Measurements from ENCODE around the gene ITGA11. TPM values are rescaled to one million over a fixed set of nuclear protein-coding genes. Genes with fewer than 3 reads are reported as not detected.

Gene ITGA11
- total RNA-seq, 1 donor from 2014 or later: 0.88 TPM

- DNase-seq (ENCODE audit: low spot score): peak; percentile 38
- ATAC-seq: peak; percentile 53
Measured at GRCh38 chr15:68316061-68316804, 115.7 kb downstream of the ITGA11 start.

- DNase-seq (ENCODE audit: low spot score) (peak; percentile 38), ATAC-seq (no peak)
Measured at GRCh38 chr15:68315495-68316031, 116.4 kb downstream of the ITGA11 start.

DNA sequence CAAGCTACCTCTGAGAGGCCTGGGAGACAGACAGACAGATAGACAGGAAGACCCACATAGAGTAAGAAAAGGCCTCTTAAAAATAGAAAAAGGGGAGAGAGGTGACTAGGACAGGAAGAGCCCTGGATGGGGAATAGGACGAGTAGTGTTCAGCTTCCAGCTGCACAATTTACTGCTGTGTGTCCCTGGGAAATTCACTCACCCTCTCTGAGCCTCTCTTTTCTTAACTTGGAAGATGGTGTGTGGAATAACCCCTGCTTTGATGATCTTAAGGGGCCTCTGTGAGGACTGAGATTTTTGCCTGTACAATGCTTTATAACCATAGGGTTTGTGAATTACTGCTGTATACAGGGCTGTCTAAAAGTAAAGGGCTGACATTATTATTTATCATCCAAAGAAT is 116.9 kb downstream of the ITGA11 start:
- ATAC-seq (no peak), DNase-seq (ENCODE audit: low spot score) (no peak)

- ATAC-seq: no peak
Measured at GRCh38 chr15:68314563-68314962, 117.4 kb downstream of the ITGA11 start.

DNA sequence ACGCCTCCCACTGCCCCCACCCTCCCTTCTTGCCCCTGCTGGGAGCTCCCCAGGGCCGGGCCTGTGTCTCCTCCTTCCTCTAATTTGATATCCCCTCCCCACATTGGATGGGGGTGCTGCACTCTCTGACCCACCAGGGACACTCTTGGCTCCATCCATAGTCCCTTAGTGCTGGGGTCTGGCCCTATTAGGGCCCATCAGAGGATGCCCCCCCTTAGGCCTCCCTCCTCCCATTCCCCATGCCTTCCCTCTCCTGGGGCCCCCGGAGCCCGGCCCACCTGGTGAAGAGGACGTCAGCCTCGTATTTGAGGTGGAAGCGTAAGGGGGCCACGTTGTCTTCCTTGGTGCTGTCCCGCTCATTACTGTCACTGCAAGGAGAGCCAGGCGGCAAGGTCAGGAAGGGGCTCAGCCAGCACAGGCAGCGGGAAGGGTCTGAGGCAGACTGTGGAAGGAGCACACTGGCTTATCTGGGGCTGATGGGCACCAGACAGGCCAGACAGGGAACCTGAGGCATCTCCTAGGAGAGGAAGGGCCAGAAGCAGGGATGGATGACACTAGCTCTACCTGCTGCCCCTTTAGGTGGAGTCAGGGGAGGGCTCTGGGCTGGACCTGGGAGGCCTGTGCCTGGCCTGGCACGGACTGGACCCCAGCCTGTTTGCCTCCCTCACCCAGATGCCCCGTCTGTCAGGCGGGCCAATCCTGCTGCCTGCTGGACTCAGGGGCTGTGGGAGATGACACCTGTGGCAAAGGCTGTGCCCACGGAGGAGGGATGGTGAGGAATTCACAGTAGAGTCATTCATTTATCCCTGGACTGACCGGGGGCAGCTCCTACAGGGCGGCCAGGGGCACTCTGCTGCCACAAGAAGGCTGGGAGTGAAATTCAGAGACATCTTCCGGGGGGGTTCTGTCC is 118.2 kb downstream of the ITGA11 start:
- ATAC-seq: no peak

More at GRCh38 chr15:68314563-68314962, 117.4 kb downstream of the ITGA11 start:
- DNase-seq (ENCODE audit: low spot score): peak; percentile 21

GRCh38 chr15:68312701-68313204 is 119.2 kb downstream of the ITGA11 start:
- ATAC-seq: no peak
- peak; percentile 37 for DNase-seq (ENCODE audit: low spot score)

More for the DNA sequence above, 118.2 kb downstream of the ITGA11 start:
- peak; percentile 24 for DNase-seq (ENCODE audit: low spot score)

DNA sequence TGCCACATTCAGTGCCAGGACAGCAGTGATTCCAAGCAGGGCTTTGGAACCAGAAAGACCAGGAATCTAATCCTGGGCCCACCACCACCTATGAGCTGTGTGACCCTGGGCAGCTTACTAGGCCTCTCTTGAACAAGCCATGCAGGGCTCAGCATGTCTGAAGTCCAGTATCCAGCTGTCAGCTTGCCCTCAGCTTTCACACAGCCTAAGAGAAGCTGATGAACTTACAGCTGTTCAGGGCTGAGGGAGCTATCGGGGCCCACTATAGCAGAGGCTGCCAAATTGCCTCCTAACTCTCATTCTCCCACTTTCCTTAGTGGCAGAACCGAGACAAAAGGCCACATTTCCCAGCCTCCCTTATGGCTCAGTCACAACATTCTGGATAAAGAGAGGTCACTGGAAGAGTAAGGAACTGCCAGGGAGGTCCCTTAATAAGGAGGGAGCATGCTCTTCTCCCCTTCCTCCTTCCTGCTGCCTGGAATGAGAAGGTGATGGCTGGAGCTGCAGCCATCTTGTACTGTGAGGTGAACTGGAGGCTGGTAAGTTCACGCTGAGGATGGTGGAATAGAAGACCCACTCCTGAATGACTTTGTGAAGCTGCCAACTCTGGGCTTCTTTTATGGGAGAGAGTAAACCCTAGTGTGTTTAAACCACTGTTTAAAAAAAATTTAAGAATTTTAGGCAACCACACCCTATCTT is 120.0 kb downstream of the ITGA11 start:
- ATAC-seq (no peak), DNase-seq (ENCODE audit: low spot score) (peak; percentile 24)

DNA sequence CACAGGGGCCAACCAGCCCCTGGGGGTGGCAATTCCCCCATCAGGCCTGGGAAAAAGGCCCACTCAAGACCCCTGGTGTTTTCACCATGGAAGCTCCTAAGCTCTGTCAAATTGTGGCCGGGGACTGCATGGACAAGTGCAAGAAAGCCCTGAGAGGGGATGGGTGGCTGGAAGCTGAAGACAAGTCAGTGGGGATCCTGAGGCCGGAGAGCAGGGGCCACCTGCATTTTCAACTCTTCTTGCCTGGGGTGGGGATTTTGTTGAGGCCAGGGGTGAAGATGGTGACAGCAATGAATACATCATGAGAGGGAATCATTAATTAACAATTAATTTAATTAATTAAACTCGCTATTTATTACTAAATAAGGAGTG is 120.5 kb downstream of the ITGA11 start:
- ATAC-seq: no peak
- DNase-seq (ENCODE audit: low spot score): peak; percentile 38

GRCh38 chr15:68310804-68311463 is 121.0 kb downstream of the ITGA11 start:
- no peak for ATAC-seq
- peak; percentile 41 for DNase-seq (ENCODE audit: low spot score)

GRCh38 chr15:68310178-68310803 is 121.7 kb downstream of the ITGA11 start:
- ATAC-seq (peak; percentile 69), DNase-seq (ENCODE audit: low spot score) (peak; percentile 63)

GRCh38 chr15:68309024-68309423 is 122.9 kb downstream of the ITGA11 start:
- DNase-seq (ENCODE audit: low spot score) (no peak), ATAC-seq (no peak)

- peak; percentile 44 for DNase-seq (ENCODE audit: low spot score)
- ATAC-seq: no peak
Measured at GRCh38 chr15:68307131-68307928, 124.6 kb downstream of the ITGA11 start.

- ATAC-seq (no peak), DNase-seq (ENCODE audit: low spot score) (peak; percentile 39)
Measured at GRCh38 chr15:68305420-68305871, 126.5 kb downstream of the ITGA11 start.

- no peak for ATAC-seq
Measured at GRCh38 chr15:68304589-68305337, 127.2 kb downstream of the ITGA11 start.

DNA sequence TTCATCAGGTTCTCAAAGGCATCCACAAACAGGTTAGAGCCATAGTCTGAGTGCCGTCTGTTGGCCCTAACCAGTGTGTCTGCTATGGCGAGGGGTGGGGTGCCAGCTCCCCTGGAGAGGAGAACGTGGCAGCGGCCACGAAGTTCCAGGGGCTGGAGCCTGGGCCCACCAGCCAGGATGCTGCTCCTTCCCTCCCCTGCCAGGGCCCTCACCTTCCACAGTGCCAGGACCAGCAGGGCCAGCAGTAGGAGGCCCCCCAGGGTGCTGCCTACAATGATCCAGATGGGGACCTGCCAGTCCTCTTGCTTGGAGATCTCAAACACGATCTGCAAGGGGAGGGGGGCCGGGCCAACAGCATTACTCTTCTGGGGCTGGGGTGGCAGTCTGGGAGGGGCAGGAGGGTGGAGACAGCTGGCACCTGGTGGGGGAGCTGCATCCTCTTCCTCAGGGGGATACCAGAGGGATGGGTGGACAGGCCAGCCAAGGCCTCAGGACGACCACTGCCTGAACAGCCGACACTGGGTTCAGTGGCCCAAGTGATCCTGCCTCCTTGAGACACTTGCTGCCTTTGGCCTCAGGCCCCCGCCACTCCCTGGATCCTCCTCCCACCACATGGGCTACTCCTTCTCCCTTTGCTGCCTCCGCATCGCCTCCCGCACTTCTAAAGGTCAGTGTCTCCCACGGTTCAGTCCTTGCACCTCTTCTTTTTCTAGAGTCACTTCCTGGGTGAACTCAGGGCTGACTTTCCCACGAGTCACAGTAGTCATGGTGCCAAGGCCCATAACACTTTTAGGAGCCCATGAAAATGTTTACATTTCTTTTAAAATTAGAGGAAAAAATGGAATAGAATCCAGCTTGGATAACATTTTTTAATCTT is 128.2 kb downstream of the ITGA11 start:
- DNase-seq (ENCODE audit: low spot score) (peak; percentile 39), ATAC-seq (no peak)

More at GRCh38 chr15:68304589-68305337, 127.2 kb downstream of the ITGA11 start:
- DNase-seq (ENCODE audit: low spot score): peak; percentile 39

DNA sequence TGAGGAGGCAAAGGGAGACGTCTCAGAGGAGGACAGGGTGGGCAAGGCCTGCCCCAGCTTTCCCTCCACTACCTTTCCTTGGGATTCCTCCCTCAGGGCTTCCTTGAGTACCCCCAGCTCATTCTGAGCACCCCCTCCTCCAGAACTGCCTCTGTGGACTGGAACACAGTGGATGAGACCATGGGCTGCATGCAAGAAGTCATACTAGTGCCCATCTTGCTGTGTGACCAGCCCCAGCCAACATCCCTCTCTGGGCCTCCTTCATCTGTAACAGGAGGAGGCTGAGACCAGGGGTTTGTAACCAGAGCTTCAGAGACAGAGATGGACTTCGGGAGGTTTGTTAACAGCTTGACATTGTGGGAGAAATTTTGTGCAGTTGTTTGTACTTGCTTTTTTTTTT is 128.8 kb downstream of the ITGA11 start:
- DNase-seq (ENCODE audit: low spot score) (no peak), ATAC-seq (no peak)

GRCh38 chr15:68302729-68303128 is 129.2 kb downstream of the ITGA11 start:
- DNase-seq (ENCODE audit: low spot score) (peak; percentile 37), ATAC-seq (no peak)

All from left lobe of liver (tissue), 2 donors.